Fibroblast of skin of abdomen (primary cell): ENCODE results near the gene SDHC.
A peak's percentile ranks its signal among the peaks of the same experiment; 100 is the strongest.
"Not testable (repeated sequence)": the region's sequence is repeated elsewhere in the genome, so short reads cannot be mapped to it uniquely, and the experiment has no call there.

ENCODE experiments used
- DNase-seq: peaks from one replicate; pipeline ENCODE4 v3.0.0-alpha.2; 2013

The SDHC gene

GRCh38 chr1:161388639-161389038, 74.5 kb downstream of the SDHC start:
- no peak for DNase-seq

GRCh38 chr1:161389158-161389557, 75.0 kb downstream of the SDHC start:
- not testable (repeated sequence) for DNase-seq

GRCh38 chr1:161389691-161390558, 75.7 kb downstream of the SDHC start:
- peak; percentile 99 for DNase-seq

- DNase-seq: no peak
Measured at GRCh38 chr1:161390559-161390858, 76.3 kb downstream of the SDHC start.

- DNase-seq: not testable (repeated sequence)
Measured at GRCh38 chr1:161391136-161391535, 77.0 kb downstream of the SDHC start.

- no peak for DNase-seq
Measured at GRCh38 chr1:161391611-161392010, 77.4 kb downstream of the SDHC start.

- DNase-seq: no peak
Measured at GRCh38 chr1:161393151-161393550, 79.0 kb downstream of the SDHC start.

GRCh38 chr1:161397038-161397437, 82.9 kb downstream of the SDHC start:
- not testable (repeated sequence) for DNase-seq

GRCh38 chr1:161398900-161399256, 84.7 kb downstream of the SDHC start:
- no peak for DNase-seq

GRCh38 chr1:161399257-161399998, 85.2 kb downstream of the SDHC start:
- peak; percentile 93 for DNase-seq

GRCh38 chr1:161402446-161402845, 88.3 kb downstream of the SDHC start:
- DNase-seq: no peak

GRCh38 chr1:161404051-161404597, 89.9 kb downstream of the SDHC start:
- DNase-seq: no peak

GRCh38 chr1:161406551-161406950, 92.4 kb downstream of the SDHC start:
- not testable (repeated sequence) for DNase-seq

- DNase-seq: no peak
Measured at GRCh38 chr1:161407451-161407985, 93.3 kb downstream of the SDHC start.

- DNase-seq: no peak
Measured at GRCh38 chr1:161408429-161409052, 94.4 kb downstream of the SDHC start.

- DNase-seq: not testable (repeated sequence)
Measured at GRCh38 chr1:161409848-161410635, 95.9 kb downstream of the SDHC start.

GRCh38 chr1:161410636-161410970, 96.4 kb downstream of the SDHC start:
- DNase-seq: not testable (repeated sequence)
